ENCODE results near the gene CDKL4.
"Not testable (repeated sequence)": the region's sequence is repeated elsewhere in the genome, so short reads cannot be mapped to it uniquely, and the experiment has no call there.

Gene CDKL4

GRCh38 chr2:39156107-39156506 lies 87.7 kb downstream of the CDKL4 start:
- ChIA-PET CTCF (no interaction called here), POLR2A (no interaction called here)
- no peak for DNase-seq
- H3K9me3 ChIP-seq (ENCODE audit: control extremely low read depth in 1 of 5, control insufficient read depth in 4 of 5, insufficient read depth in 2 of 5, low read depth in 1 of 5, low read length in 4 of 5) = no peaks in the 10 kb centered on the region
- no peak overlapping the region for H3K4me3 ChIP-seq (ENCODE audit: control insufficient read depth in 1 of 7, extremely low read depth in 1 of 7, insufficient read depth in 4 of 7, low read depth in 2 of 7, low read length in 6 of 7)
- H3K27me3 ChIP-seq (replicated peaks in 2 of 5; ENCODE audit: control insufficient read depth in 4 of 5, insufficient read depth in 5 of 5, low read length in 4 of 5) = no peaks in the 10 kb centered on the region
- no peaks in the 10 kb centered on the region for H3K36me3 ChIP-seq (ENCODE audit: control insufficient read depth in 4 of 4, insufficient read depth in 4 of 4, low read length in 3 of 4)
- peaks cover 0 to 2% (median 0%) of the 10 kb centered on the region in 4 experiments for H3K4me1 ChIP-seq (ENCODE audit: control extremely low read depth in 1 of 4, control insufficient read depth in 4 of 4, insufficient read depth in 4 of 4, low read length in 3 of 4)
- no peak overlapping the region for H3K27ac ChIP-seq (ENCODE audit: insufficient read depth in 1 of 2, low read depth in 1 of 2, low read length in 2 of 2, poor library complexity in 1 of 2, severe bottlenecking in 2 of 2)

- WGBS (ENCODE audit: insufficient coverage) = 100% methylated on average over 1 of the region's 4 CpGs
- H3K27ac ChIP-seq (ENCODE audit: insufficient read depth in 1 of 2, low read depth in 1 of 2, low read length in 2 of 2, poor library complexity in 1 of 2, severe bottlenecking in 2 of 2); DNase-seq; H3K4me1 ChIP-seq (ENCODE audit: control extremely low read depth in 1 of 4, control insufficient read depth in 4 of 4, insufficient read depth in 4 of 4, low read length in 3 of 4); CTCF ChIA-PET; H3K9me3 ChIP-seq (ENCODE audit: control extremely low read depth in 1 of 5, control insufficient read depth in 4 of 5, insufficient read depth in 2 of 5, low read depth in 1 of 5, low read length in 4 of 5); H3K36me3 ChIP-seq (ENCODE audit: control insufficient read depth in 4 of 4, insufficient read depth in 4 of 4, low read length in 3 of 4); H3K4me3 ChIP-seq (ENCODE audit: control insufficient read depth in 1 of 7, extremely low read depth in 1 of 7, insufficient read depth in 4 of 7, low read depth in 2 of 7, low read length in 6 of 7); H3K27me3 ChIP-seq (replicated peaks in 2 of 5; ENCODE audit: control insufficient read depth in 4 of 5, insufficient read depth in 5 of 5, low read length in 4 of 5); POLR2A ChIA-PET: not testable (repeated sequence)
These were observed 88.2 kb downstream of the CDKL4 start for GRCh38 chr2:39155573-39155972.

GRCh38 chr2:39154944-39155343 lies 88.8 kb downstream of the CDKL4 start:
- ChIA-PET CTCF (no interaction called here), POLR2A (no interaction called here)
- Histone ChIP-seq H3K9me3 (ENCODE audit: control extremely low read depth in 1 of 5, control insufficient read depth in 4 of 5, insufficient read depth in 2 of 5, low read depth in 1 of 5, low read length in 4 of 5) (no peaks in the 10 kb centered on the region), H3K36me3 (ENCODE audit: control insufficient read depth in 4 of 4, insufficient read depth in 4 of 4, low read length in 3 of 4) (no peaks in the 10 kb centered on the region), H3K27ac (ENCODE audit: insufficient read depth in 1 of 2, low read depth in 1 of 2, low read length in 2 of 2, poor library complexity in 1 of 2, severe bottlenecking in 2 of 2) (no peak overlapping the region), H3K4me1 (ENCODE audit: control extremely low read depth in 1 of 4, control insufficient read depth in 4 of 4, insufficient read depth in 4 of 4, low read length in 3 of 4) (peaks cover 0 to 5% (median 1%) of the 10 kb centered on the region in 4 experiments), H3K4me3 (ENCODE audit: control insufficient read depth in 1 of 7, extremely low read depth in 1 of 7, insufficient read depth in 4 of 7, low read depth in 2 of 7, low read length in 6 of 7) (no peak overlapping the region), H3K27me3 (replicated peaks in 2 of 5; ENCODE audit: control insufficient read depth in 4 of 5, insufficient read depth in 5 of 5, low read length in 4 of 5) (no peaks in the 10 kb centered on the region)
- no CpG with 5 or more reads among the region's 3 CpGs for WGBS (ENCODE audit: insufficient coverage)
- no peak for DNase-seq

GRCh38 chr2:39153312-39153711 lies 90.5 kb downstream of the CDKL4 start:
- Histone ChIP-seq H3K4me3 (ENCODE audit: control insufficient read depth in 1 of 7, extremely low read depth in 1 of 7, insufficient read depth in 4 of 7, low read depth in 2 of 7, low read length in 6 of 7) (no peak overlapping the region), H3K27me3 (replicated peaks in 2 of 5; ENCODE audit: control insufficient read depth in 4 of 5, insufficient read depth in 5 of 5, low read length in 4 of 5) (no peaks in the 10 kb centered on the region), H3K36me3 (ENCODE audit: control insufficient read depth in 4 of 4, insufficient read depth in 4 of 4, low read length in 3 of 4) (no peaks in the 10 kb centered on the region), H3K27ac (ENCODE audit: insufficient read depth in 1 of 2, low read depth in 1 of 2, low read length in 2 of 2, poor library complexity in 1 of 2, severe bottlenecking in 2 of 2) (no peak overlapping the region), H3K4me1 (ENCODE audit: control extremely low read depth in 1 of 4, control insufficient read depth in 4 of 4, insufficient read depth in 4 of 4, low read length in 3 of 4) (peaks cover 0 to 5% (median 1%) of the 10 kb centered on the region in 4 experiments), H3K9me3 (ENCODE audit: control extremely low read depth in 1 of 5, control insufficient read depth in 4 of 5, insufficient read depth in 2 of 5, low read depth in 1 of 5, low read length in 4 of 5) (no peaks in the 10 kb centered on the region)
- WGBS (ENCODE audit: insufficient coverage) = no CpG with 5 or more reads among the region's 1 CpG
- DNase-seq = no peak
- ChIA-PET POLR2A (no interaction called here), CTCF (no interaction called here)

- no peak for DNase-seq
- POLR2A ChIA-PET = no interaction called here
- Histone ChIP-seq H3K27me3 (replicated peaks in 2 of 5; ENCODE audit: control insufficient read depth in 4 of 5, insufficient read depth in 5 of 5, low read length in 4 of 5) (no peaks in the 10 kb centered on the region), H3K4me3 (ENCODE audit: control insufficient read depth in 1 of 7, extremely low read depth in 1 of 7, insufficient read depth in 4 of 7, low read depth in 2 of 7, low read length in 6 of 7) (no peak overlapping the region), H3K36me3 (ENCODE audit: control insufficient read depth in 4 of 4, insufficient read depth in 4 of 4, low read length in 3 of 4) (no peaks in the 10 kb centered on the region), H3K4me1 (ENCODE audit: control extremely low read depth in 1 of 4, control insufficient read depth in 4 of 4, insufficient read depth in 4 of 4, low read length in 3 of 4) (peaks cover 0 to 5% (median under 1%) of the 10 kb centered on the region in 4 experiments), H3K9me3 (ENCODE audit: control extremely low read depth in 1 of 5, control insufficient read depth in 4 of 5, insufficient read depth in 2 of 5, low read depth in 1 of 5, low read length in 4 of 5) (no peaks in the 10 kb centered on the region), H3K27ac (ENCODE audit: insufficient read depth in 1 of 2, low read depth in 1 of 2, low read length in 2 of 2, poor library complexity in 1 of 2, severe bottlenecking in 2 of 2) (no peak overlapping the region)
- no CpG with 5 or more reads among the region's 2 CpGs for WGBS (ENCODE audit: insufficient coverage)
- CTCF ChIA-PET = no interaction called here
These were observed 91.3 kb downstream of the CDKL4 start for GRCh38 chr2:39152504-39152903.

GRCh38 chr2:39150890-39151497 lies 92.8 kb downstream of the CDKL4 start:
- H3K27ac ChIP-seq (ENCODE audit: insufficient read depth in 1 of 2, low read depth in 1 of 2, low read length in 2 of 2, poor library complexity in 1 of 2, severe bottlenecking in 2 of 2) = no peak overlapping the region
- DNase-seq = no peak
- 86% methylated on average over 4 of the region's 9 CpGs for whole genome bisulfite sequencing (ENCODE audit: insufficient coverage)
- no peaks in the 10 kb centered on the region for H3K27me3 ChIP-seq (replicated peaks in 2 of 5; ENCODE audit: control insufficient read depth in 4 of 5, insufficient read depth in 5 of 5, low read length in 4 of 5)
- H3K36me3 ChIP-seq (ENCODE audit: control insufficient read depth in 4 of 4, insufficient read depth in 4 of 4, low read length in 3 of 4) = no peaks in the 10 kb centered on the region
- no peak overlapping the region for H3K4me3 ChIP-seq (ENCODE audit: control insufficient read depth in 1 of 7, extremely low read depth in 1 of 7, insufficient read depth in 4 of 7, low read depth in 2 of 7, low read length in 6 of 7)
- ChIA-PET POLR2A (no interaction called here), CTCF (interaction anchor here (0.6 to 1.4 kb wide), 2 partner anchors 79 to 120 kb away, joined by 3 to 4 read pairs; no protein-coding TSS in a partner anchor)
- H3K9me3 ChIP-seq (ENCODE audit: control extremely low read depth in 1 of 5, control insufficient read depth in 4 of 5, insufficient read depth in 2 of 5, low read depth in 1 of 5, low read length in 4 of 5) = no peaks in the 10 kb centered on the region
- peaks cover 0 to 5% (median 0%) of the 10 kb centered on the region in 4 experiments for H3K4me1 ChIP-seq (ENCODE audit: control extremely low read depth in 1 of 4, control insufficient read depth in 4 of 4, insufficient read depth in 4 of 4, low read length in 3 of 4)

- ChIA-PET CTCF (interaction anchor here (1.1 to 1.4 kb wide), 2 partner anchors 65 to 80 kb away, joined by 3 to 4 read pairs; no protein-coding TSS in a partner anchor), POLR2A (no interaction called here)
- Histone ChIP-seq H3K4me1 (ENCODE audit: control extremely low read depth in 1 of 4, control insufficient read depth in 4 of 4, insufficient read depth in 4 of 4, low read length in 3 of 4) (peaks cover 0 to 5% (median 0%) of the 10 kb centered on the region in 4 experiments), H3K4me3 (ENCODE audit: control insufficient read depth in 1 of 7, extremely low read depth in 1 of 7, insufficient read depth in 4 of 7, low read depth in 2 of 7, low read length in 6 of 7) (no peak overlapping the region), H3K36me3 (ENCODE audit: control insufficient read depth in 4 of 4, insufficient read depth in 4 of 4, low read length in 3 of 4) (no peaks in the 10 kb centered on the region), H3K9me3 (ENCODE audit: control extremely low read depth in 1 of 5, control insufficient read depth in 4 of 5, insufficient read depth in 2 of 5, low read depth in 1 of 5, low read length in 4 of 5) (no peaks in the 10 kb centered on the region), H3K27me3 (replicated peaks in 2 of 5; ENCODE audit: control insufficient read depth in 4 of 5, insufficient read depth in 5 of 5, low read length in 4 of 5) (no peaks in the 10 kb centered on the region), H3K27ac (ENCODE audit: insufficient read depth in 1 of 2, low read depth in 1 of 2, low read length in 2 of 2, poor library complexity in 1 of 2, severe bottlenecking in 2 of 2) (no peak overlapping the region)
- DNase-seq = peak; percentile 29 to 63 (median 49)
- WGBS (ENCODE audit: insufficient coverage) = 94% methylated on average over 3 of the region's 6 CpGs
These were observed 93.6 kb downstream of the CDKL4 start for GRCh38 chr2:39150102-39150562.
